A673 (cell line): ENCODE measurements around the gene RPS6KC1. TPM values are rescaled to one million over a fixed set of nuclear protein-coding genes. Genes with fewer than 3 reads are reported as not detected.
"Not testable (repeated sequence)": the region's sequence is repeated elsewhere in the genome, so short reads cannot be mapped to it uniquely, and the experiment has no call there.

Source experiments
- BruUV-seq: library from RNA; stranded (reverse); fragments of 400-500 nt; replicated peaks from 2 replicates; lab custom pipeline; 2021; lab: Mats Ljungman, UMichigan
- CTCF ChIA-PET: fragments of 300-600 bp; sonication (Branson Sonifier 250); formaldehyde crosslinking; loops from one replicate; lab custom pipeline; 2022; ENCODE audit warnings: antibody characterized with exemption; lab: Charles Lee
- POLR2A ChIA-PET: fragments of 300-600 bp; sonication (Branson Sonifier 250); formaldehyde crosslinking; loops from one replicate; lab custom pipeline; 2022; ENCODE audit warnings: antibody characterized with exemption; ENCODE audit not compliant: low non-redundant PET; lab: Charles Lee
- DNase-seq: peaks from one replicate; pipeline ENCODE4 v3.0.0-alpha.2; 2015; ENCODE audit warnings: low spot score
- H3K27ac ChIP-seq: fragments of 200-600 bp; sonication (generic); 2 replicates; pipeline ENCODE4 v1.5.1; 2016; ENCODE audit warnings: mixed run types, low read depth, mild to moderate bottlenecking, mixed read lengths, antibody characterized with exemption, low read length; ENCODE audit not compliant: poor library complexity, severe bottlenecking
- H3K27me3 ChIP-seq: fragments of 200-600 bp; sonication (generic); replicated peaks from 2 replicates; pipeline ENCODE4 v1.6.1; 2017; ENCODE audit warnings: mixed run types, low read depth, mild to moderate bottlenecking, mixed read lengths, antibody characterized with exemption, low read length; ENCODE audit not compliant: insufficient read depth, poor library complexity
- H3K36me3 ChIP-seq: fragments of 200-600 bp; sonication (generic); 2 replicates; pipeline ENCODE4 v1.6.1; 2016; ENCODE audit warnings: mixed run types, mild to moderate bottlenecking, mixed read lengths, antibody characterized with exemption, low read length; ENCODE audit not compliant: insufficient read depth, poor library complexity, severe bottlenecking
- H3K4me1 ChIP-seq: fragments of 200-600 bp; sonication (generic); 2 replicates; pipeline ENCODE4 v1.6.1; 2017; ENCODE audit warnings: mixed run types, mild to moderate bottlenecking, mixed read lengths, antibody characterized with exemption, low read length; ENCODE audit not compliant: insufficient read depth, poor library complexity, severe bottlenecking
- H3K4me3 ChIP-seq: fragments of 200-600 bp; sonication (generic); 2 replicates; pipeline ENCODE4 v1.5.1; 2016; ENCODE audit warnings: low read depth, mixed run types, mild to moderate bottlenecking, mixed read lengths, low read length; ENCODE audit not compliant: poor library complexity, severe bottlenecking
- H3K9me3 ChIP-seq: fragments of 200-600 bp; sonication (generic); 2 replicates; pipeline ENCODE4 v1.6.1; 2016; ENCODE audit warnings: mixed run types, low read depth, mild to moderate bottlenecking, mixed read lengths, antibody characterized with exemption, low read length; ENCODE audit not compliant: poor library complexity, severe bottlenecking
- EZH2 ChIP-seq: fragments of 200-600 bp; sonication (generic); IDR thresholded peaks from 2 replicates; pipeline ENCODE4 v1.6.1; 2017; ENCODE audit warnings: borderline replicate concordance, low read depth, mild to moderate bottlenecking, mixed read lengths, antibody characterized with exemption, low read length; ENCODE audit not compliant: poor library complexity, severe bottlenecking
- intact Hi-C: fragments of 100-400 bp; cut with micrococcal nuclease; formaldehyde crosslinking; loops from one replicate; pipeline ENCODE4 v1.10.0; 2022; ENCODE audit not compliant: unreplicated experiment
- total RNA-seq: library from RNA; stranded (reverse); gene quantifications from 2 replicates; pipeline ENCODE4 v1.2.3, GENCODE V29; 2021
- TF ChIP-seq, protein P1 (sequence below): fragments of 300-800, 200-600 bp; sonication (generic); conservative IDR thresholded peaks from 2 replicates; pipeline ENCODE4 v1.5.1; 2017; ENCODE audit warnings: low read depth, mild to moderate bottlenecking, antibody characterized with exemption, low read length, moderate library complexity, mixed read lengths

RPS6KC1 gene
- total RNA-seq, 1 experiment from 2014 or later, result 17.1 TPM

DNA sequence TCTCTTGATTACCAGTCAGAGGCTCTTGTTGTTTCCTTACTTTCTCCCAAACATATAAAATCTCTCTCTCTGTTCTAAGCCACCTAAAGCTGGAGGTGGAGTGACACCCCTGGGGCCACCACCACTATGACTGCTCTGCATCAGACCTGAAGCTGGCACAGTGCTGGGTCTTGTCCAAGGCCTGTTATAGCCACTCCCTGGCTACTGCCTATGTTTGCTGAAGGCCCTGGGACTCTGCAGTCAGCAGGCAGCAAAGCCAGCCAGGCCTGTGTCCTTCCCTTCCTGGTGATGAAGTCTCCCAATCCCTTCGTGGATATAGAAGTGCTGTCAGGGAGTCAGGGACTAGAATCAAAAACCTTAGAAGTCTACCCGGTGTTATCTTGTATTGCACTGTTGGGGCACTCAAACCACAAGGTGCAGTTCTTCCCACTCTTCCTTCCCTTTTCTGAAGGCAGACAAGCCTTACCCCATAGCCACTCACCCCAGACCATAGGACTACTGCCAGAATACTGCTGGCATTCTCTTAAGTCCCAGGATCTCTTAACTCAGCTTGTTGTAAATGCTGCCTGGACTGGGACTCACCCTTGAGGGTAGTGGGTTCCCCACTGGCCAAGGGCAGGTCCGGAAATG lies 103.1 kb downstream of the RPS6KC1 start:
- POLR2A ChIA-PET, result no interaction called here
- Histone ChIP-seq H3K9me3 (no peaks in the 10 kb centered on the region), H3K27ac (no peak overlapping the region), H3K36me3 (no peaks in the 10 kb centered on the region), H3K4me1 (no peaks in the 10 kb centered on the region), H3K4me3 (no peak overlapping the region), H3K27me3 (no peaks in the 10 kb centered on the region)
- CTCF ChIA-PET, result no interaction called here
- intact Hi-C loops, result no loop called here
- no TSS peak for BruUV-seq
- TF ChIP-seq EZH2, result no peak
- TF ChIP-seq, protein P1, sequence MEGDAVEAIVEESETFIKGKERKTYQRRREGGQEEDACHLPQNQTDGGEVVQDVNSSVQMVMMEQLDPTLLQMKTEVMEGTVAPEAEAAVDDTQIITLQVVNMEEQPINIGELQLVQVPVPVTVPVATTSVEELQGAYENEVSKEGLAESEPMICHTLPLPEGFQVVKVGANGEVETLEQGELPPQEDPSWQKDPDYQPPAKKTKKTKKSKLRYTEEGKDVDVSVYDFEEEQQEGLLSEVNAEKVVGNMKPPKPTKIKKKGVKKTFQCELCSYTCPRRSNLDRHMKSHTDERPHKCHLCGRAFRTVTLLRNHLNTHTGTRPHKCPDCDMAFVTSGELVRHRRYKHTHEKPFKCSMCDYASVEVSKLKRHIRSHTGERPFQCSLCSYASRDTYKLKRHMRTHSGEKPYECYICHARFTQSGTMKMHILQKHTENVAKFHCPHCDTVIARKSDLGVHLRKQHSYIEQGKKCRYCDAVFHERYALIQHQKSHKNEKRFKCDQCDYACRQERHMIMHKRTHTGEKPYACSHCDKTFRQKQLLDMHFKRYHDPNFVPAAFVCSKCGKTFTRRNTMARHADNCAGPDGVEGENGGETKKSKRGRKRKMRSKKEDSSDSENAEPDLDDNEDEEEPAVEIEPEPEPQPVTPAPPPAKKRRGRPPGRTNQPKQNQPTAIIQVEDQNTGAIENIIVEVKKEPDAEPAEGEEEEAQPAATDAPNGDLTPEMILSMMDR, result no peak
- no peak for DNase-seq

GRCh38 chr1:213159376-213159775 lies 108.3 kb downstream of the RPS6KC1 start:
- intact Hi-C loops, result no loop called here
- H3K36me3 ChIP-seq, result no peaks in the 10 kb centered on the region
- H3K9me3 ChIP-seq, result no peaks in the 10 kb centered on the region
- TF ChIP-seq, protein P1, result no peak
- TF ChIP-seq EZH2, result no peak
- ChIA-PET POLR2A (no interaction called here), CTCF (no interaction called here)
- no peaks in the 10 kb centered on the region for H3K4me1 ChIP-seq
- H3K4me3 ChIP-seq, result no peak overlapping the region
- DNase-seq, result no peak
- no peaks in the 10 kb centered on the region for H3K27me3 ChIP-seq
- H3K27ac ChIP-seq, result no peak overlapping the region
- no TSS peak for BruUV-seq

DNA sequence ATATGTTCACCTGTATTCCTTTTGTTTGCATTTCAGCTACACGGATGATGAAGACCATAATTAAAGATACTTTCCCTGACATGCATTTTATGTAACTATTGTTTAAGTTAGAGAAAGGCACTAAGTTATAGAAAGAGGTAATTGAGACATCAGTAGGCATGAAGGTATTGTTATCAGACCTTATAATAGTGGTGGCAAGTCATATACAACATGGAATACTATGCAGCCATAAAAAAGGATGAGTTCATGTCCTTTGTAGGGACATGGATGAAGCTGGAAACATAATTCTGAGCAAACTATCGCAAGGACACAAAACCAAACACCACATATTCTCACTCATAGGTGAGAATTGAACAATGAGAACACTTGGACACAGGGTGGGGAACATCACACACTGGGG lies 109.4 kb downstream of the RPS6KC1 start:
- CTCF ChIA-PET, H3K27ac ChIP-seq, DNase-seq, H3K27me3 ChIP-seq, H3K36me3 ChIP-seq, H3K4me1 ChIP-seq, BruUV-seq, H3K9me3 ChIP-seq, intact Hi-C loops, H3K4me3 ChIP-seq: not testable (repeated sequence)
- POLR2A ChIA-PET, result interaction anchor here (0.5 kb wide), 1 partner anchor 122 kb away, joined by 3 read pairs; no protein-coding TSS in a partner anchor

GRCh38 chr1:213162338-213162737 lies 111.3 kb downstream of the RPS6KC1 start:
- no peak overlapping the region for H3K27ac ChIP-seq
- ChIA-PET POLR2A (no interaction called here), CTCF (no interaction called here)
- H3K4me1 ChIP-seq, result no peaks in the 10 kb centered on the region
- TF ChIP-seq EZH2, result no peak
- TF ChIP-seq, protein P1, result no peak
- H3K36me3 ChIP-seq, result no peaks in the 10 kb centered on the region
- intact Hi-C loops, result no loop called here
- H3K4me3 ChIP-seq, result no peak overlapping the region
- BruUV-seq, result no TSS peak
- no peaks in the 10 kb centered on the region for H3K9me3 ChIP-seq
- no peak for DNase-seq
- H3K27me3 ChIP-seq, result no peaks in the 10 kb centered on the region
